ENCODE results near the gene KRTAP5-1. TPM values are rescaled to one million over a fixed set of nuclear protein-coding genes. Genes with fewer than 3 reads are reported as not detected.

The KRTAP5-1 gene
- total and polyA plus RNA-seq, 2 experiments from 2014 or later, result not detected

DNA sequence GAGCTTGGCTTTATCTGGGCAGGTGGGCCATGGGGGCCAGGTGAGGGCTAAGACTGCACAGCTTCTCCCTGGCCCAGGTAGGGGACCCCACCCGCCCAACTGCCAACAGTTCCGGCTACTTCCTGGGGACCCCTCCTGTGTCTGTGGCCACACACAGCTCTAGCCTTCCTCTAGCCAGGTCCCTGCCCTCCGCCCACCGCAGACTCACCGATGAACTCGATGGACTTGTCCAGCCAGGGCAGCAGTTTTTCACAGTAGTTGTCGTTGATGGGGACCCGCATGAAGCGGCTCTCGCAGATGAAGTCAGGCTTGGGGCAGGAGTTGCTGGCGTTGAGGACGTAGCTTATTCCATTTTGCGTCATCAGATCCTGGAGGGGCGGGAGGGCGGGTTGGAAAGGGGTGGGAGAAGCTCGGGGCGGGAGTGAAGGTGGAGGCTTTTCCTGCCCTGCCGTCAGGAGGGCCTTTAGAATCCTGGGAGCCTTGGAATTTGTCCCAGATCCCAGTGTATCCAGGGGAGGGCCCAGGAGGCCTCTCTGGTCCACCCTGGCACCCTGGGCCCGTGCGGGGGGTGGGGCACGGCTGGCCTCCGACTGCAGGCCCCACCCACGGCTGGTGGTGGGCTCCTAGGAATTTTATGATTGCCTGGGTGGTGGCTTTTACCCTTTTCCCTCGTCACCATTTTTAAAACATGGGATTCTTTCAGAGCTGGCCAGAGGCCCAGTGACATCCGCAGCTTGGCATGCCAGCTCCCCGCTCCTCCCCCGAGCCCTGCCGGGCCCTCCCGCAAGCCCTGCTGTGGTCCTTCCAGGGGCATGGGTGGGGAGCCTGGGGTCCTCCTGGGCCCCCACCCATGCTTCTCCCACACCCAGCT, 26.9 kb downstream of the KRTAP5-1 start:
- peak in 1 of 2 donors; percentile 82 for DNase-seq (ENCODE audit: low read depth in 1 of 2, low spot score in 1 of 2)
- Histone ChIP-seq H3K27ac (no peak overlapping the region), H3K4me1 (ENCODE audit: low read depth) (no peaks in the 10 kb centered on the region), H3K4me3 (no peak overlapping the region), H3K9me3 (ENCODE audit: low read depth) (no peaks in the 10 kb centered on the region), H3K27me3 (peaks cover 91% of the 10 kb centered on the region), H3K36me3 (no peaks in the 10 kb centered on the region)
- no peak for TF ChIP-seq CTCF (IDR thresholded peaks at IDR 0.05; ENCODE audit: low read depth, low read length)

GRCh38 chr11:1557051-1557884, 27.8 kb downstream of the KRTAP5-1 start:
- H3K27me3 ChIP-seq, result peaks cover 96% of the 10 kb centered on the region
- no peak overlapping the region for H3K27ac ChIP-seq

GRCh38 chr11:1556278-1556902, 28.7 kb downstream of the KRTAP5-1 start:
- no peak for DNase-seq (ENCODE audit: low read depth in 1 of 2, low spot score in 1 of 2)
- no peak for TF ChIP-seq CTCF (IDR thresholded peaks at IDR 0.05; ENCODE audit: low read depth, low read length)
- Histone ChIP-seq H3K36me3 (no peaks in the 10 kb centered on the region), H3K4me3 (no peak overlapping the region), H3K27ac (no peak overlapping the region), H3K9me3 (ENCODE audit: low read depth) (no peaks in the 10 kb centered on the region), H3K27me3 (peaks cover 90% of the 10 kb centered on the region), H3K4me1 (ENCODE audit: low read depth) (peaks cover 5% of the 10 kb centered on the region)

More at GRCh38 chr11:1557051-1557884, 27.8 kb downstream of the KRTAP5-1 start:
- DNase-seq (ENCODE audit: low read depth in 1 of 2, low spot score in 1 of 2), result no peak
- TF ChIP-seq CTCF (IDR thresholded peaks at IDR 0.05; ENCODE audit: low read depth, low read length), result no peak
- H3K4me3 ChIP-seq, result no peak overlapping the region
- H3K4me1 ChIP-seq (ENCODE audit: low read depth), result peaks cover 3% of the 10 kb centered on the region
- no peaks in the 10 kb centered on the region for H3K9me3 ChIP-seq (ENCODE audit: low read depth)
- H3K36me3 ChIP-seq, result no peaks in the 10 kb centered on the region

DNA sequence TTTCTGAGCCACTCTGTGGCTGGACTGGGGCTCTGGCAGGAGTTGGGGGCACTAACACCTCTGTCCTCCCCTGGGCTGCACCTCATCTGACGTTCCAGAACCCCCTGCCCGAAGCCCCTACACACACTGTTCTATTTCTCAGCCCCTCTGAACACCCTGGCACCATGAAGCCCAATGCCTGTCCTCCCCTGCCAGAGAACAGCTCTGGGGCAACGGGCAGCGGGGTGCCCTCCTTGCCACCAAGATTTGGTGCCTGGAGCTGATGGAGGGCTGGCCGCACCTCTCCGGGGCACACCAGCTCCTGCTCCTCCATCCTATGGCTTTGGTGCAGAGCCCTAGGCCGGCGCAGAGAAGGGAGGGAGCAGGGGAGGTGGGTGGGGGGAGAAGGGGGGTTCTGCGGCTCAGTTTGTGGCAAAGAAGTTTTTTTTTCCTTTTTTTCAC, 29.4 kb downstream of the KRTAP5-1 start:
- Histone ChIP-seq H3K9me3 (ENCODE audit: low read depth) (no peaks in the 10 kb centered on the region), H3K27ac (no peak overlapping the region), H3K36me3 (no peaks in the 10 kb centered on the region), H3K27me3 (peaks cover 84% of the 10 kb centered on the region), H3K4me1 (ENCODE audit: low read depth) (peaks cover 5% of the 10 kb centered on the region), H3K4me3 (no peak overlapping the region)
- no peak for DNase-seq (ENCODE audit: low read depth in 1 of 2, low spot score in 1 of 2)
- no peak for TF ChIP-seq CTCF (IDR thresholded peaks at IDR 0.05; ENCODE audit: low read depth, low read length)

DNA sequence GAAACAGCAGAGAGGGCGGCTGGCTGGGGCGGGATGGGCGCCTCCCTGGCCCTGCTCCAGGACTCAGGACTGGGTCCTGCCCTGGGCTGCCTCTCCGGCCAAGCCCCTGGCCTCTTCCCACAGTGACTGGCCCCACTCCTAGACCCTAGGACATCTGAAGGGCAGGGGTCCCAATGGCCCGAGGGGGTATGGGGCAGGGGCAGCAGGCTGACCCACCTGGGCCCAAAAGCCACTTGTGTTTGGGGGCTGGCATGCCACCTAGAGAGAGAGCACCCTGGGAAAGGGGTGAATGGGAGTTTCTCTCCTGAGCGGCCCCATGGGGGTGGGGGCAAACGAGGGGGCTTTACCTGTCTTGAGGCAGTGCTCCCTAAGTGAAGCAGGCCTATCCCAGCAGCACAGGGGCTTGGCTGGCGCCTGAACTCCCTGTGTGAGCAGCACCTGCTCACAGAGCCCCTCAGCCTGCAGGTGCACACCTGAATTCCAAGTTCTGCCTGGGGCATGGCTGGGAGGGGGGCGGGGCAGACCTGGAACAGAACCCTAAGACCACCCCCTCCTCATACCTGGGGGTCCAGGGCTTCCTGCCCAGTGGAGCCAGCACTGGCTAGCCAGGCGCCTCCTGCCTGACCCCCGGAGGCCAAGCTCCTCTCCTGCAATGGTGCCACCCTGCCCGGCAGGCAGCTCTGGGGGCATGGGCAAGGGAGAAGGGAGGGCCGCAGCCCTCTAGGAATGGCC, 29.9 kb downstream of the KRTAP5-1 start:
- Histone ChIP-seq H3K27ac (no peak overlapping the region), H3K9me3 (ENCODE audit: low read depth) (no peaks in the 10 kb centered on the region), H3K4me1 (ENCODE audit: low read depth) (peaks cover 5% of the 10 kb centered on the region), H3K27me3 (peaks cover 81% of the 10 kb centered on the region), H3K36me3 (no peaks in the 10 kb centered on the region), H3K4me3 (no peak overlapping the region)
- no peak for TF ChIP-seq CTCF (IDR thresholded peaks at IDR 0.05; ENCODE audit: low read depth, low read length)
- DNase-seq (ENCODE audit: low read depth in 1 of 2, low spot score in 1 of 2), result no peak
